GM13977 (cell line): Measurements from ENCODE around the gene CCN2.
A peak's percentile ranks its signal among the peaks of the same experiment; 100 is the strongest.
"Not testable (repeated sequence)": the region's sequence is repeated elsewhere in the genome, so short reads cannot be mapped to it uniquely, and the experiment has no call there.

ENCODE experiments used
- DNase-seq: peaks from one replicate; pipeline ENCODE4 v3.0.0; 2012; ENCODE audit warnings: low spot score
- in situ Hi-C: fragments of 300-500 bp; cut with MboI; formaldehyde crosslinking; loops from one replicate; pipeline ENCODE4 v1.12.0; 2022; ENCODE audit warnings: low sequenced_read_pairs, low pct_unique_long_range_greater_than_20kb, mixed read lengths, inconsistent platforms; ENCODE audit not compliant: unreplicated experiment
- TF ChIP-seq, protein P1 (sequence below): IDR thresholded peaks from 2 replicates; pipeline ENCODE4 v1.5.1; 2012; ENCODE audit warnings: mild to moderate bottlenecking, control low read depth; ENCODE audit not compliant: insufficient read depth; ENCODE audit errors: extremely low read depth, missing control alignments

The CCN2 gene

GRCh38 chr6:131918650-131919355, 32.4 kb downstream of the CCN2 start:
- DNase-seq = no peak
- TF ChIP-seq, protein P1, sequence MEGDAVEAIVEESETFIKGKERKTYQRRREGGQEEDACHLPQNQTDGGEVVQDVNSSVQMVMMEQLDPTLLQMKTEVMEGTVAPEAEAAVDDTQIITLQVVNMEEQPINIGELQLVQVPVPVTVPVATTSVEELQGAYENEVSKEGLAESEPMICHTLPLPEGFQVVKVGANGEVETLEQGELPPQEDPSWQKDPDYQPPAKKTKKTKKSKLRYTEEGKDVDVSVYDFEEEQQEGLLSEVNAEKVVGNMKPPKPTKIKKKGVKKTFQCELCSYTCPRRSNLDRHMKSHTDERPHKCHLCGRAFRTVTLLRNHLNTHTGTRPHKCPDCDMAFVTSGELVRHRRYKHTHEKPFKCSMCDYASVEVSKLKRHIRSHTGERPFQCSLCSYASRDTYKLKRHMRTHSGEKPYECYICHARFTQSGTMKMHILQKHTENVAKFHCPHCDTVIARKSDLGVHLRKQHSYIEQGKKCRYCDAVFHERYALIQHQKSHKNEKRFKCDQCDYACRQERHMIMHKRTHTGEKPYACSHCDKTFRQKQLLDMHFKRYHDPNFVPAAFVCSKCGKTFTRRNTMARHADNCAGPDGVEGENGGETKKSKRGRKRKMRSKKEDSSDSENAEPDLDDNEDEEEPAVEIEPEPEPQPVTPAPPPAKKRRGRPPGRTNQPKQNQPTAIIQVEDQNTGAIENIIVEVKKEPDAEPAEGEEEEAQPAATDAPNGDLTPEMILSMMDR = no peak
- in situ Hi-C loops = loop anchor here (10.0 kb wide), 1 partner anchor 224 kb away; no protein-coding TSS in a partner anchor

- in situ Hi-C loops = loop anchor here (10.0 kb wide), 1 partner anchor 223 kb away; no protein-coding TSS in a partner anchor
- DNase-seq = no peak
- TF ChIP-seq, protein P1 = no peak
Measured at GRCh38 chr6:131917763-131918649, 33.2 kb downstream of the CCN2 start.

DNA sequence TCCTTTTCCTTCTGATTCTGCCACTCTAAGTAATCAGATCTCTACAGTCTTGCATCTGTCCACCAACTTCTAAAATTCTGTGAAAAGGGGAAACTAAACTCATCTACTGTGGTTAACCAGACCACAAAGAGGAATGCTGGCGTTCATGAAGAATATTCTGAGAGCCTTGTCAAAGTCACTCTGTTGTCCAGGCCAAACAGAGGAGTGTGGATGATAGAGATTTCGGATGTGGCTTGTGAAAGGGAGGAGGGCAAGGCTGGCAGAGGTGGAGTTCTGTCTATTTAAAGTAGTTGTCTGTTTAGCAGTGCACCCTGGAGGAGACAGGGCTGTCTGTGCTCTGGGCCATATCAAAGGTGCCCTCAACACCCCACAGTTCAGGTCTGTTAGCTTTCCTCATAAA, 33.9 kb downstream of the CCN2 start:
- no peak for DNase-seq
- in situ Hi-C loops = loop anchor here (10.0 kb wide), 1 partner anchor 223 kb away; no protein-coding TSS in a partner anchor
- TF ChIP-seq, protein P1 = no peak

- in situ Hi-C loops = loop anchor here (10.0 kb wide), 1 partner anchor 222 kb away; no protein-coding TSS in a partner anchor
- TF ChIP-seq, protein P1 = no peak
Measured at GRCh38 chr6:131916847-131917246, 34.3 kb downstream of the CCN2 start.

GRCh38 chr6:131916091-131916796, 34.9 kb downstream of the CCN2 start:
- in situ Hi-C loops = loop anchor here (10.0 kb wide), 1 partner anchor 221 kb away; no protein-coding TSS in a partner anchor
- DNase-seq = not testable (repeated sequence)

More at GRCh38 chr6:131916847-131917246, 34.3 kb downstream of the CCN2 start:
- DNase-seq = no peak

DNA sequence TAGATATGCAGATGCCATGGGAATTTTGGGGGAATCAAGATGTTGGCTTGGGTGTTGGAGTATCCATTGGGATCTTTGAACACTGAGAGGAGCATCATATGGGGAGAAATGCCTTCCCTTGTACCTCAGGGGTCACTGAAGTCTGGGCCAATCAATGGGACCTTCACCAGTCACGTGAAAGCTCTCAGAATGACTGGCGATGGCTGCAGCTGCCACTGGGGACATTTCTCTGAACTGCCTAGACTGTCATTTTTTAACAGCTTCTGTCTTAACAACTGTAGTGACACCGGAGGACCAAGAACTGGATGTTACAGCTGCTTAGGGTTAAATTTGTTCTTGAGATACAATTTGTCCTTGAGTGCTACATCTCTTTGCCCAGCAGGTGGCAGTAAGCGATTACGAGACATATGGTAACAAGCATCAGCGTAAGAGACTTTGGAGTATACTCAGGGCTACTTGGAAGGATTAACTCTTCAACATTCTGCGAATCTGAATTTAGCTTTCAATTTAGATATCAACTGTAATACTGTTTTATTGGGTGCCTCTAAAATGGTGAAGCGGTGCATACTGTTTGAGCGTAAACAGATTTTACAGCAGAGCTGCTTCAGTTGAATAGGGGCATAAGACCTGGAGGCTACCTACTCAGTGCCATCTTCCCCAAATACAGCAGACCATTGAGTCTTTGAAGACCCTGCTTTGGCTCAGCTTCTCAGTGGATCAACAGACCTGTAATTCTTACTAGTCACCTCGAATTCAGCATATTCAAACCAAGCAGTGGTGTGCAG, 36.0 kb downstream of the CCN2 start:
- in situ Hi-C loops = loop anchor here (10.0 kb wide), 1 partner anchor 220 kb away; no protein-coding TSS in a partner anchor

More for the DNA sequence above, 36.0 kb downstream of the CCN2 start:
- TF ChIP-seq, protein P1 = peak; percentile 77
- DNase-seq = peak; percentile 51
